GM12878 (cell line): ENCODE results near the gene COTL1.

Source experiments
- CTCF ChIP-seq, 3 experiments: IDR thresholded peaks in 2 of 3; conservative IDR thresholded peaks in 1 of 3; 2 replicates each; pipeline ENCODE4 v1.5.1; 2011; ENCODE audit warnings: low read depth in 3 of 3, low read length in 3 of 3, mild to moderate bottlenecking in 3 of 3, control low read depth in 2 of 3, moderate library complexity in 2 of 3, inconsistent platforms in 1 of 3, mixed read lengths in 1 of 3; ENCODE audit not compliant: control insufficient read depth in 2 of 3, insufficient read depth in 1 of 3; ENCODE audit errors: extremely low read depth in 1 of 3
- EP300 ChIP-seq, 2 experiments: fragments of 150-350 bp in 1 of 2; IDR thresholded peaks; 2 replicates each; pipeline ENCODE4 v1.6.1; 2011 to 2012; ENCODE audit warnings: low read depth in 2 of 2, low read length in 2 of 2, borderline replicate concordance in 1 of 2, improper control_type of control experiment in 1 of 2, inconsistent platforms in 1 of 2; ENCODE audit not compliant: control insufficient read depth in 1 of 2
- HDAC6 ChIP-seq: fragments of 200-600 bp; sonication (generic); IDR thresholded peaks from one replicate; pipeline ENCODE4 v1.8.0; 2017; ENCODE audit warnings: antibody characterized with exemption; ENCODE audit not compliant: unreplicated experiment
- SUZ12 ChIP-seq: fragments of 200-600 bp; sonication (generic); IDR thresholded peaks from one replicate; pipeline ENCODE4 v1.6.1; 2018; ENCODE audit warnings: antibody characterized with exemption, mild to moderate bottlenecking; ENCODE audit not compliant: unreplicated experiment
- TAF1 ChIP-seq: IDR thresholded peaks from 2 replicates; pipeline ENCODE4 v1.6.1; 2011; ENCODE audit warnings: mild to moderate bottlenecking, low read depth, low read length, borderline replicate concordance

GRCh38 chr16:84609563-84610177 lies 8.2 kb downstream of the COTL1 start:
- TF ChIP-seq CTCF (IDR thresholded peaks at IDR 0.05 in 2 of 3, conservative IDR thresholded peaks at IDR 0.05 in 1 of 3; ENCODE audit: control insufficient read depth in 2 of 3, extremely low read depth in 1 of 3, insufficient read depth in 1 of 3, low read depth in 3 of 3, low read length in 3 of 3), result no peak
- no peak for TF ChIP-seq HDAC6
- TF ChIP-seq EP300 (IDR thresholded peaks at IDR 0.05; ENCODE audit: borderline replicate concordance in 1 of 2, control insufficient read depth in 1 of 2, low read depth in 2 of 2, low read length in 2 of 2), result no peak
- no peak for TF ChIP-seq TAF1
- no peak for TF ChIP-seq SUZ12
